ENCODE data around the gene RAD50.
"Not testable (repeated sequence)": the region's sequence is repeated elsewhere in the genome, so short reads cannot be mapped to it uniquely, and the experiment has no call there.

RAD50 gene

DNA sequence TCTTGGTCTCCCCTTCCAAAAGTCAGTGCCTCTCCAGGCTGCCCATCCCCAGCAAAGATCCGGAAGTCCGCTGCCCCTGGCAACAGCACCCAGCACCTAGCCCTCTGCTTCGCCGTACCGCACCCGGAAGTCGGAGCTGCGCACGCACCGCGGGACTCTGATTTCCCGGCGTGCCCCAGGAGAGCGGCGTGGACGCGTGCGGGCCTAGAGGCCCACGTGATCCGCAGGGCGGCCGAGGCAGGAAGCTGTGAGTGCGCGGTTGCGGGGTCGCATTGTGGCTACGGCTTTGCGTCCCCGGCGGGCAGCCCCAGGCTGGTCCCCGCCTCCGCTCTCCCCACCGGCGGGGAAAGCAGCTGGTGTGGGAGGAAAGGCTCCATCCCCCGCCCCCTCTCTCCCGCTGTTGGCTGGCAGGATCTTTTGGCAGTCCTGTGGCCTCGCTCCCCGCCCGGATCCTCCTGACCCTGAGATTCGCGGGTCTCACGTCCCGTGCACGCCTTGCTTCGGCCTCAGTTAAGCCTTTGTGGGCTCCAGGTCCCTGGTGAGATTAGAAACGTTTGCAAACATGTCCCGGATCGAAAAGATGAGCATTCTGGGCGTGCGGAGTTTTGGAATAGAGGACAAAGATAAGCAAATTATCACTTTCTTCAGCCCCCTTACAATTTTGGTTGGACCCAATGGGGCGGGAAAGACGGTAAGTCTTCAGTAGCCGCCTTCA lies at the start of gene RAD50:
Gene RAD50, plus strand, starts transcription at position 215 of the 715 bp plus-strand sequence. Its CDS starts 348 bp downstream, at position 563.
- DNase-seq (ENCODE audit: low spot score): peak; percentile 92

DNA sequence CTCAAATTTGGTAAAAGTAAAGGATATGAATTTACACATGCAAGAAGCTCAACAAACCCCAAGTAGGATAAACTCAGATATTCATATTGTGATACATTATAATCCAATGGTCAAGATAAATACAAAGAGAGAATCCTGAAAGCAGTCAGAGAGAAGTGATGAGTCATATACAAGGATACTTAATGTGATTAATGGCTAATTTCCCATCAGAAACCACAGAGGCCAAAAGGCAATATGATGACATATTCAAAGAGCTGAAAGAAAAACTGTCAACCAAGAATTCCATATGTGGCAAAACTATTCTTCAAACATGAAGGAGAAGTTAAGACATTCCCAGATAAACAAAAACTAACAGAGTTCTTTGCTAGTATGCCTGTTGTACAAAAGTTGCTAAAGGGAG lies 46.7 kb upstream of the RAD50 start:
- DNase-seq (ENCODE audit: low spot score): no peak

DNA sequence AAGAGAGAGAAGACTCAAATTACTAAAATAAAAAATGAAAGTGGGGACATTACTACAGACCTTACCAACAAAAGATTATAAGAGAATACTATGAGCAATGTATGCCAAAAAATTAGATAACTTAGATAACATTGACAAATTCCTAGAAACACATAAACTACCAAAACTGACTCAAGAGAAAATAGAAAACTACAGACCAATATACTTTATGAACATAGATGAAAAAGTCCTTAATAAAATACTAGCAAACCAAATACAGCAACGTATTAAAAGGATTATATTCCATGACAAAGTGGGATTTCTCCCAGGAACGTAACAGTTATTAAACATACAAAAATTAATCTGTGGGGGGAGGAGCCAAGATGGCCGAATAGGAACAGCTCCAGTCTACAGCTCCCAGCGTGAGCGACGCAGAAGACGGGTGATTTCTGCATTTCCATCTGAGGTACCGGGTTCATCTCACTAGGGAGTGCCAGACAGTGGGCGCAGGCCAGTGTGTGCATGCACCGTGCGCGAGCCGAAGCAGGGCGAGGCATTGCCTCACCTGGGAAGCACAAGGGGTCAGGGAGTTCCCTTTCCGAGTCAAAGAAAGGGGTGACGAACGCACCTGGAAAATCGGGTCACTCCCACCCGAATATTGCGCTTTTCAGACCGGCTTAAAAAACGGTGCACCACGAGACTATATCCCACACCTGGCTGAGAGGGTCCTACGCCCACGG lies 43.0 kb upstream of the RAD50 start:
- DNase-seq (ENCODE audit: low spot score): not testable (repeated sequence)

DNA sequence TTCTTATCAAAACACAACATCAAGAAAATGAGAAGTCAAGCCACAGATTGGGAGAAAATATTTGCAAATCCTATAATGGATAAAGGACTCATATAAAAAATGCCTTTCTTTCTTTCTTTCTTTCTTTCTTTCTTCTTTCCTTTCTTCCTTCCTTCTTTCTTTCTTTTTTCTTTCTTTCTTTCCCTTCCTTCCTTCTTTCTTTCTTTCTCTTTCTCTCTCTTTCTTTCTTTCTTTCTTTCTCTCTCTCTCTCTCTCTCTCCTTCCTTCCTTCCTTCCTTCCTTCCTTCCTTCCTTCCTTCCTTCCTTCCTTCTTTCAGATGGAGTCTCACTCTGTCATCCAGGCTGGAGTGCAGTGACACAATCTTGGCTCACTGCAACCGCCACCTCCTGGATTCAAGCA lies 34.7 kb upstream of the RAD50 start:
- not testable (repeated sequence) for DNase-seq (ENCODE audit: low spot score)

DNA sequence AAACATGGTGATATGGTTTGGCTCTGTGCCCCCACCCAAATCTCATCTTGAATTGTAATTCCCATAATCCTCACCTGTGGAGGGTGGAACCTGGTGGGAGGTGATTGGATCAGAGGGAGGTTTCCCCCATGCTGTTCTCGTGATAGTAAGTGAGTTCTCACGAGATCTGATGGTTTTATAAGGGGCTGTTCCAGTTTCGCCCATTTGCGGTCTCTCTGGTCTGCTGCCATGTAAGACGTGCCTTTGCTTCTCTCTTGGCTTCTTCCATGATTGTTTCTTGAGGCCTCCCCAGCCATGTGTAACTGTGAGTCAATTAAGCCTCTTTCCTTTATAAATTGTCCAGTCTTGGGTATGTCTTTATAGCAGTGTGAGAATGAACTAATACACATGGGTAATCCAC lies 31.9 kb upstream of the RAD50 start:
- not testable (repeated sequence) for DNase-seq (ENCODE audit: low spot score)

DNA sequence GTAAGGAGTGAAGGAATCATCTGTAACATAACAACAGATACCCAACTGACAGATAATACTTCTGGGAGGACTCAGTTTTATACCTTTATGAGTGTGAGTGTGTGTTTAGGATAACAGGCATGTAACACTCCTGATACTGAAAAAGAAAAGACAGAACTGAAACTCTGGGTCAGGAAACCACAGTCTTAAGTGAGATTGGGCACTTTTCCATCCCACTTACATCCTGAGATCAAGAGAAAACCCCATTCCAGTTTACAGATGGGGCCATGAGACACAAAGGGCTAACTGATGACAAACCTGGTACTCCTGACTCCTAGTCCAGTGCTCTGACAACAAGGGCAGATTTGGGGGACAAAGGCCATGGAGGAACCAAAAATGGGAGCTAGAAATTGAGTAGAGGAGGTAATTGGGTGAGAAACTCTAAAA lies 31.5 kb upstream of the RAD50 start:
- no peak for DNase-seq (ENCODE audit: low spot score)

DNA sequence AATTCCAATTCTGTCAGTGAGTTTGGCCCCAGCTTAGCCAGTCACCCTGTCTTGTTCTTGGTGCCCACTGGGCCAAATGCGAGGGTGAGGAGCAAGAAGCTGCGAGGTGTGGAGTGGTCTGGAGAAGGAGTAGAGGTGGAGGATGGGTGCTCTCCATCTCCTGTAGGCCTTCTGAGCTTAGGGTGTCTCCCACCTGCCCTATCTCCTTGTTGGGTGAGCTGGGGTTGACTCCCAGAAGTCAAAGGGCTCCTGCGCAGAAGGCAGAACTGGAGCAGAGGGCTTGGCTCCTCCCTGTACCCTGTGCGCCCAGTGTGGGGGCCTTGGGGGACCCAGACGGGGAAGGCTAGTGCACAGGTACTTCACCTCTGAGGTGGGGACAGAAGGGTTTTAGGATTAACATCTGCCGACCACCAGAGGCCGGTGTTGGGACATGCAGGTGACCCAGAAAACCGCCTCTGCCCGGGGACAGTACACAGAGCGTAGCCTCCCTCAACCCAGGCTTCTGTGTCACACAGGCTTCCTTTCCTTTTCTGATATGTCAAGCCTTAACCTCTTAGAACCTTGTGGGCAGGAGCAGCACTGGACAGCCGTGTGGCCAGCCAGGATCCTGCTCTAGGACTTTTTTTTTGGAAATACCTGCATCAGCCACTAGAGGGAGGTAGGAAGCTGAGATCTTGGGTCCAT lies 30.3 kb upstream of the RAD50 start:
- DNase-seq (ENCODE audit: low spot score): peak; percentile 80

DNA sequence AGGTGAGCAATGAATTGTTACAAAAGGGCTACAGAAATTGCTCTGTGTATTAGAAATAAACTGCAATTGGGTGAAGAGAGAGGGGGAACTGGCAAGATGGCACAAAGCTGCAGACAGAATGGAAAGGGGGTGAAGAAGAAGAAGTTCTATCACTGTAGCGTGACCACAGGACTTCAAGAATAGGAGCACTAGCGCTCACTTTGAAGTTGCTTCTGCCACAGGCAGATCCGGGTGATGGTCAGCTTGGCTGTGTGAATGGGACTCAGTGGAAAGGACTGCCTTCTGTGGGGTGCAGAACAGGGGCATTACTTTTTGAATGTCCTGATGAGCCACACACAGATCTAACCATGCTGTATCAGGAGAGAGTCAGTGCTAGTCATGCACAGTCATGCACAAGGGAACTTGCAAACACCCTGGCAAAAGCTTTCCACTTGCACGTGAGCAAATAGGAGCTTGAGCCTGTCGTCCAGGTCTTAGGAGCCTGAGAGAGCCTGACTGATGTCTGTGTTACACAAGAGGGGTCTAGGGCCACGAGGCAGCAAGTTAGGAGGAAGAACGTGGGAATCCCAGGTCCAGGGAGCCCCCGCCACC lies 29.7 kb upstream of the RAD50 start:
- no peak for DNase-seq (ENCODE audit: low spot score)

DNA sequence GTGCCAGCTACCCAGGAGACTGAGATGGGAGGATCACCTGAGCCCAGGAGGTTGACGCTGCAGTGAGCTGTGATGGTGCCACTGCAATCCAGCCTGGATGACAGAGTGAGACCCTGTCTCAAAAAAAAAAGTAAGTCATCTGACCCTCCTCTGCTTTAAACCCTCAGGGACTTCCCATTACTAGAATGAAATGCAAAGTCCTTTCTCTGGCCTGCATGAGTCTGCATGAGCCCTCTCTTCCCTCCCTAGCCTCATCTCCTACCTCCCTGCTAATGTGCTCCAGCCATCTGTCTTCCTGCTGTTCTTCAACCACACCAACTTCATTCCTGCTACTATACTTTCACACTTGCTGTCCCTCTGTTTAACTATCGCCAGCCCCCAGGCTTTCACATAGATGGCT lies 28.8 kb upstream of the RAD50 start:
- no peak for DNase-seq (ENCODE audit: low spot score)

DNA sequence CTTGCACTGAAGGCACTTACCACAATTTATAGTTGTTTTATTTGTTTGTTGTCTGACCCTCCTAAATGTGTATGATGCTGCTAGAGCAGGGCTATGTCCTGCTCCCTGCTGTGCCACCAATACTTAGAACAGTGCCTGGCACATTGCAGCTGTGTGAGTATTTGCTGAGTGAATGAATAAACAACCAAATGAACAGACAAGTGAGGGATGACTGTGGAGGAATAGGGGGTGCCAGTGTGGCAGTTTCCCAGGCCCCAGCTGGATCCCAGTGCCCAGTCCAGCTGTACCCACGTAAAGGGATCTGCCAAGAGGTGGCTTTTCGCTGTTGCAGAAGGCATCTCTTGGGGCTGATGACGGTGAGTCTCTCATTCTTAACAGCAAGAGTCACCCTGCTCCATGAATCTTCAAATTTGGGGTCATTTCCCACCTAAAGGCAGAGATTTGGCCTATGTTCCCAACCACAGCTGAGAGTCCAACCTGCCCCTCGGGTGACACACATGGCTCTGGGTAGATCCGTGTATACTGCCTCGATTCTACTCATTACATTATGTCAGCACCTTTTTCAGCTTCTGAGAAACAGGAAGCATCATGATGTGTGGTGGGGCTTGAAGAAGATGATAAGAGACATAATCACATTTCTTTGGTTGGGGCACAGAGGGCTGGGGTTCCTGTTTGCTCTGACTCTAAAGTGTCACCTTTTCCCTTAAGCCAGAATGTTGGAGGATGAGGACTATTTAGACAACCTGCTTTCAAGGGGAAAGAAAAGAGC lies 27.7 kb upstream of the RAD50 start:
- no peak for DNase-seq (ENCODE audit: low spot score)

DNA sequence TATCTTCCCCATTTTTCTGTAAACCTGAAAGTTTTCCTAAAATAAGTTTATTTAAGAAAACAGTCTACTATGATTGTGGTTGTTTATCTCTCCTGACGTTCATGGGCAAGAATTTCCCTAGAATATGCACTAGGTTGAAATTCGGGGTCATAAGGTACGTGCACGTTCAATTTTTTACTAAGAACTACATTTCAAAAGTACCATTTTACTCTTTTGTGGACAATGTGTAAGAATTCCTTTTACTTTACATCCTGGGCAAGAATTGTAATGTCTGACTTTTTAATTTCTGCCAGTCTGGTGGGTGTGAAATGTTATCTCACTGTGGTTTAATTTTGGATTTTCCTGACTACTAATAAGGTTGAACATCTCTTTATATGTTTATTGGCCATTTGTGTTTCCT lies 25.8 kb upstream of the RAD50 start:
- no peak for DNase-seq (ENCODE audit: low spot score)

DNA sequence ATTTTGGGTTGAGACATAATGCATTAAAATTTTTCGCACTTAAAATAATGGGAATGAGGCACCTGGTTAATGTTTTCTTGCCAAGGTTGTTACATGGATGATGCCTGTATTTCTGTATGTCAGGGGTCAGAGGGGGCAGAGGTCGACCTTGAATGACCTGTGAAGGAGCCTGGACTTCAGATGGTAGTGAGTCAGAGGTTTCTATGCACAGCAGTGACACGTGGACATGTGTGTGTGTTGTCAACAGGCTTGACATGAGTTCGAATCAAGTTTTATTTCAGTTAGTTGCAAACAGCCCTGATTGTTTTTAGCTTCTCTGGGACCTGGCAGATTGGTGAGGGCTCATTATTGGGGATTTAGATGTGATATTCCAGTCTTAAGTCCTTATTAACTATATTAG lies 17.1 kb upstream of the RAD50 start:
- DNase-seq (ENCODE audit: low spot score): no peak

DNA sequence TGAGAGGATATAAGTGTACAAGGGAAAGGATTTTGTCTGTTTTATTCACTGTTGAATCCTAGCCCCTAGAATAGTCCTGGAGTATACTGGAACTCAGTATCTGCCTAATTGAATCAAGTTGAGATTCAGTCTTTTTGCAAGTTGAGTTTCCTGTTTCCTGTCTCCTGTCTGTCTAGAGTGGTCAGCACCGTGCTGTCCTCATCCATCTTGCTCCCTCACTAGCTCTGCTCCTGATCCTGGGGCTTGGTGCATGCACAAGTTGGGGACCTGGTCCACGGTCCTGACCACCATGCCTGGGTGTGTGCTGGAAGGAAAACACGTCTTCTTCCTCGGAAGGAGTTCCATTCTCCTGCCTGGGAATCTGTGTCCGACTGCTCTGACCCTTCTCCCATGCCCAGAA lies 16.6 kb upstream of the RAD50 start:
- DNase-seq (ENCODE audit: low spot score): no peak

DNA sequence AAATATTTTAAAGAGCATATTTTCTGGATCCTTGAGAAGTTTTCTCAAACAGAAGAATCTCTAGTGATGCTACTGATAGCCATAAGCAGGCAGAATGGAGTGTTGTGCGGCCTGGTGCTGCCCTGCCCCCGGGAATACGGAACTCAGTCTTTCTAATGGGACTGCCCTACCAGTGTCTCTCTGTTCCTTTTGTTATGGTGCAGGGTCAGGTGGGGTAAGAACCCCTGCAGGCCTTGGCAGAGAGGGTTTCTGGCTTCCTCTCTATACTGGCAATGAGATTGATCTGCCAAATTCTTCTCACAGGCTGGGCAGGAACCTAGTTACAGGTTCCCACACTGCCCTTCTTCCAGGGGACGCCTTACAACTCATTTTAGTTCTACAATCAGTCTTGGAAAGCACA lies 16.0 kb upstream of the RAD50 start:
- no peak for DNase-seq (ENCODE audit: low spot score)

DNA sequence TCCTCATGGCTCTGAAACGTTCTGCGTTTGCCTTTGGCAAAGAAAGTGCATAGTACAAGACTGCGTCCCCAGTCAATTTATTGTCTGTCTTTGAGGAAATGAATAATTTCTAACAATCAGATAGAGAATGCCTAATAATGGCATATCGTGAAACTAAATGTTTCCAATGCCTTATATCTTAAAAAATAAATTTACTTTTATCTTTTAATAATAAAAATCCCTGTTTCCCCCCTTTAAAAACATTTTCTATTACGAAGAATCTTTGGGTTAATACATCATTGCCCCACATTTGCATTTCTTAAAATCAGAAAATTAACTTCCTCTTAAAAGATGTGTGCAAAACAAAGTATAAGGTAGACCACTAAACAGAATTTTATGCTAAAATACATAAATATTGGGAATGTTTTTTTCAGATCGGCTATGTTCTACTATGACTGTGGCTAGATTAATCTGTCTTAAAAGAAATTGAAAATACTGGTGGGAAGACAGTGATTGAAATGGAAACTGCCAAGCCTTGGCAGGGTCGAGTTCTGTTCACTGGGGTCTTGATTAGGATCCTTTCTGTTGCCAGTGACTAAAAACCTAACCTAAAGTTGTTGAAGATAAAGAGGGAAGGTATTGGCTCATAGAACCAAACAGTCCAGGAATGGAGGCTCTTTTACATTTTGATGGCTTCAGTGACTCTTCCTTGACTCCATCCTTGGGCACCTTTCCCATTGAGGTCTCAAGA lies 13.1 kb upstream of the RAD50 start, which contains the start of gene IL5:
Gene IL5, minus strand, starts transcription at position 51 of the 730 bp plus-strand sequence. Its CDS starts 44 bp downstream, at position 7.
- DNase-seq (ENCODE audit: low spot score): no peak

DNA sequence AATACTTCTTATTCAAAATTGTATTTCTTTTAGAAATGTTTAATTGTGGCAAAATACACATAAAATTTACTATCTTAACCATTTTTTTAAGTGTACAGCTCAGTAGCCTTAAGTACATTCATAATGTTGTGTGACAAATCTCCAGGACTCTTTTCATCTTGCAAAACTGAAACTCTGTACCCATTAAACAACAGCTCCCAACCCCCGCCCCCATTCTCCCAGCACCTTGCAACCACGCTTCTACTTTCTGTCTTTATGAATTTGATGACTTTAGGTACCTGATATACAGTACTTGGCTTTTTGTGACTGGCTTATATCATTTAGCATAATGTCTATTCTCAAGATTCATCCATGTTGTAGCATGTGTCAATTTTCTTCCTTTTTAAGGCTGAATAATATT lies 10.7 kb upstream of the RAD50 start:
- no peak for DNase-seq (ENCODE audit: low spot score)

DNA sequence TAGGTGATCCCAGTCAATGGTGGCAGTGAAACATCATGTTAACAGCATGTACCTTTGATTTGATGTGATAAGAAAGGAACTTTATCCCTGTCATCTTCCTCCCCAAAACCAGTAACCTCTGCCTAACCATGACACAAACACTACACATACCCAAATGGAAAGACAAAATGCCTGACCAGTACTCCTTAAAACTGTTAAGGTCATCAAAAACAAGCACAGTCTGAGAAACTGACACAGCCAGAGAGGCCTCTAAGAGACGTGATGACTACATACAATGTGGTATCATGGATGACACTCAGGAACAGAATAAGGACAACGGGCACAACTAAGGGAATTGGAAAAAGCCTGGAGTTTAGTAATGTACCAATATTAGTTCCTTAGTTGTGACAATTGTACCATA lies 9.5 kb upstream of the RAD50 start:
- DNase-seq (ENCODE audit: low spot score): no peak

DNA sequence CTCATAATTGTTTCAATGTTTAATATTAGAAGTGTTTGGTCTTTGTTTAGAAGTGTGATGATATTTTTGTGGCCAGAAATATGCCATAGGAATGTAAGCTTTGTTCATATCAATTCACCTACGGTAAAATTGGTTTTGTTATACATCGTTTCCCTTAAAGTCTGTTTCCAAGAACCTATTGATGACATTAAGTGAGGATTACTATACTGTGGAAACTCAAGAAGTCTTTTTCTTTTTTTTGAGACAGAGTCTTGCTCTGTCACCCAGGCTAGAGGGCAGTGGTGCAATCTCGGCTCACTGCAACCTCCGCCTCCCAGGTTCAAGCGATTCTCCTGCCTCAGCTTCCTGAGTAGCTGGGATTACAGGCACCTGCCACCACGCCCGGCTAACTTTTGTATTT lies 7.9 kb upstream of the RAD50 start:
- DNase-seq (ENCODE audit: low spot score): not testable (repeated sequence)

DNA sequence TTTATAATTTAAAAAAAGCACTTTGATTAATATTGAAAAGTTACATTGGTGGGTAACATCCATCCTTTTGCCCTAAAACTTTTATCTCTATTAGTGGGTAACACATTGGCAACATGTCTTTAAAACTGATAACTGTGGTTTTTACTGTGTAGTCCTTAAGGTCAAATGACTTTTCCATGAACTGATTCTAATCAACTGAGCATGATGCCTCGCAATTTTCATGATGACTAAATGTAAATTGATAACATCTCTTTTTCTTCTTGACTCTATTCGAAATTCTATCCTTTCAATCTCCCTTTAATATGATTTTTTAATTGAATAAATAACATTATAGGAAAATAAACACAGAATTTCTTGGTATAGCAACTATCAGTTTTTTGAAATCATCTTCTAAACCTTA lies 7.2 kb upstream of the RAD50 start:
- no peak for DNase-seq (ENCODE audit: low spot score)

DNA sequence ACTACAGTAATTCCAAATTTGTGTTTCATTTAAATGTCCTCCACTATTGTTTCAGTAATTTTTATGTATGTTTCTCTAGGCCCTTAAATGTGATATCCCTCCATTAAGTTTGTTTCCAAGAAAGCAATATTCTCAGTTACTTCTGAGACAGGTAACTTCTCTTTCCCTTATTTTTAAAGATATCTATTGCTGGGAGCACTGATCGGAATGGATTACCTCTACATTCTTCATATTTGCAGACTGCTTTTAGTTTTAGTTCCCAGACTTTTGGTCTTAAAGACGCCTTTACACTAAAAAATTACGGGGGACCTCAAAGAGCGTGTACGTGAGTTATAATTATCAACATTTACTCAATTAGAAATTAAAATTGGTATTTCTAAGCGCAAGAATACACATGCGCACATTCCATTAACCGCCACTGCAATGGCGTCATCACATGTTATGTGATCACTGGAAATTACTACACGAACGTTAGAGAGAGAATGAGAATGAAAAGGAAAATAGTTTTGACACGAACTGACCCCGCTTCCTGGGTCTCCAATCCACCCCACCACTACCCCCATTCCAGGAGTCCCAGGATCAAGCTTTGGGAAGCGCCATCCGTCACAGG lies 519 bp upstream of the RAD50 start:
- DNase-seq (ENCODE audit: low spot score): no peak

Data from iPS-NIHi11 (cell line).